ENCODE data around the gene NBEAL2.

The NBEAL2 gene

GRCh38 chr3:46978985-46979944, at the start of gene NBEAL2:
Gene NBEAL2, plus strand, starts transcription at chr3:46979666. Its CDS starts 196 bp downstream, at chr3:46979862.
- DNase-seq = peak; percentile 92

- peak; percentile 23 for DNase-seq
Measured at GRCh38 chr3:46930166-46930944, 49.1 kb upstream of the NBEAL2 start.

- DNase-seq = no peak
Measured at GRCh38 chr3:46930945-46931403, 48.5 kb upstream of the NBEAL2 start.

- DNase-seq = no peak
Measured at GRCh38 chr3:46931631-46932331, 47.7 kb upstream of the NBEAL2 start.

GRCh38 chr3:46932455-46933225, 46.8 kb upstream of the NBEAL2 start:
- DNase-seq = peak; percentile 14

GRCh38 chr3:46933261-46933660, 46.2 kb upstream of the NBEAL2 start:
- DNase-seq = peak; percentile 17

GRCh38 chr3:46934072-46934471, 45.4 kb upstream of the NBEAL2 start:
- DNase-seq = no peak

GRCh38 chr3:46934498-46935167, 44.8 kb upstream of the NBEAL2 start:
- DNase-seq = no peak

GRCh38 chr3:46935168-46935858, 44.2 kb upstream of the NBEAL2 start:
- peak; percentile 76 for DNase-seq

GRCh38 chr3:46935989-46936558, 43.4 kb upstream of the NBEAL2 start:
- no peak for DNase-seq

GRCh38 chr3:46936733-46937250, 42.7 kb upstream of the NBEAL2 start:
- DNase-seq = no peak

GRCh38 chr3:46938118-46938517, 41.3 kb upstream of the NBEAL2 start:
- no peak for DNase-seq

GRCh38 chr3:46939578-46940445, 39.7 kb upstream of the NBEAL2 start:
- DNase-seq = no peak

- no peak for DNase-seq
Measured at GRCh38 chr3:46942076-46942475, 37.4 kb upstream of the NBEAL2 start.

GRCh38 chr3:46942481-46943236, 36.8 kb upstream of the NBEAL2 start:
- DNase-seq = no peak

- no peak for DNase-seq
Measured at GRCh38 chr3:46943237-46944187, 36.0 kb upstream of the NBEAL2 start.

- DNase-seq = no peak
Measured at GRCh38 chr3:46944191-46944590, 35.3 kb upstream of the NBEAL2 start.

All from left hindlimb (tissue), 1 donor.